Epithelial cell of prostate (primary cell): ENCODE data around the gene TMEM218.
A peak's percentile ranks its signal among the peaks of the same experiment; 100 is the strongest.

Experiments used
- DNase-seq: peaks from one replicate; pipeline ENCODE4 v3.0.0-alpha.2; 2011; ENCODE audit warnings: low read depth, low spot score
- H3K27ac ChIP-seq: fragments of 450-650 bp; 2 replicates; pipeline ENCODE4 v1.5.1; 2017; ENCODE audit warnings: mild to moderate bottlenecking

Gene TMEM218

GRCh38 chr11:125111343-125112207, at the start of gene TMEM218:
TMEM218 (minus strand) TSS chr11:125111626; CDS start chr11:125102241, 9,385 bp downstream.
- H3K27ac ChIP-seq, result peak within 1 kb of the TSS; percentile 65
- peak; percentile 93 for DNase-seq

GRCh38 chr11:125157953-125158680, 46.7 kb upstream of the TMEM218 start:
- no peak for DNase-seq
- no peak overlapping the region for H3K27ac ChIP-seq

- H3K27ac ChIP-seq, result no peak overlapping the region
- DNase-seq, result no peak
Observed at GRCh38 chr11:125157118-125157733, 45.8 kb upstream of the TMEM218 start.

- no peak for DNase-seq
- no peak overlapping the region for H3K27ac ChIP-seq
Observed at GRCh38 chr11:125156346-125157117, 45.1 kb upstream of the TMEM218 start.

GRCh38 chr11:125155767-125156166, 44.3 kb upstream of the TMEM218 start:
- DNase-seq, result no peak
- no peak overlapping the region for H3K27ac ChIP-seq

GRCh38 chr11:125155100-125155444, 43.6 kb upstream of the TMEM218 start:
- H3K27ac ChIP-seq, result no peak overlapping the region
- DNase-seq, result no peak

GRCh38 chr11:125154378-125155099, 43.1 kb upstream of the TMEM218 start:
- DNase-seq, result no peak
- H3K27ac ChIP-seq, result no peak overlapping the region

GRCh38 chr11:125153837-125154236, 42.4 kb upstream of the TMEM218 start:
- DNase-seq, result no peak
- no peak overlapping the region for H3K27ac ChIP-seq

- H3K27ac ChIP-seq, result no peak overlapping the region
- no peak for DNase-seq
Observed at GRCh38 chr11:125148743-125149142, 37.3 kb upstream of the TMEM218 start.

- no peak for DNase-seq
Observed at GRCh38 chr11:125148011-125148410, 36.6 kb upstream of the TMEM218 start.

GRCh38 chr11:125147280-125147679, 35.9 kb upstream of the TMEM218 start:
- no peak for DNase-seq
- no peak overlapping the region for H3K27ac ChIP-seq

More at GRCh38 chr11:125148011-125148410, 36.6 kb upstream of the TMEM218 start:
- no peak overlapping the region for H3K27ac ChIP-seq

GRCh38 chr11:125146232-125146631, 34.8 kb upstream of the TMEM218 start:
- no peak for DNase-seq

GRCh38 chr11:125141686-125142535, 30.5 kb upstream of the TMEM218 start:
- H3K27ac ChIP-seq, result no peak overlapping the region
- DNase-seq, result no peak

More at GRCh38 chr11:125146232-125146631, 34.8 kb upstream of the TMEM218 start:
- H3K27ac ChIP-seq, result no peak overlapping the region

- no peak for DNase-seq
- H3K27ac ChIP-seq, result no peak overlapping the region
Observed at GRCh38 chr11:125141178-125141577, 29.8 kb upstream of the TMEM218 start.

GRCh38 chr11:125140233-125140632, 28.8 kb upstream of the TMEM218 start:
- H3K27ac ChIP-seq, result no peak overlapping the region

GRCh38 chr11:125139778-125140177, 28.4 kb upstream of the TMEM218 start:
- H3K27ac ChIP-seq, result no peak overlapping the region
- no peak for DNase-seq

More at GRCh38 chr11:125140233-125140632, 28.8 kb upstream of the TMEM218 start:
- DNase-seq, result no peak

GRCh38 chr11:125138966-125139365, 27.5 kb upstream of the TMEM218 start:
- no peak for DNase-seq
- H3K27ac ChIP-seq, result no peak overlapping the region

GRCh38 chr11:125136001-125136400, 24.6 kb upstream of the TMEM218 start:
- no peak overlapping the region for H3K27ac ChIP-seq
- no peak for DNase-seq

- no peak for DNase-seq
- no peak overlapping the region for H3K27ac ChIP-seq
Observed at GRCh38 chr11:125132596-125132995, 21.2 kb upstream of the TMEM218 start.
